ENCODE measurements around the gene BATF. TPM values are rescaled to one million over a fixed set of nuclear protein-coding genes. Genes with fewer than 3 reads are reported as not detected.

Gene BATF
- total RNA-seq, 1 experiment from 2014 or later: not detected

DNA sequence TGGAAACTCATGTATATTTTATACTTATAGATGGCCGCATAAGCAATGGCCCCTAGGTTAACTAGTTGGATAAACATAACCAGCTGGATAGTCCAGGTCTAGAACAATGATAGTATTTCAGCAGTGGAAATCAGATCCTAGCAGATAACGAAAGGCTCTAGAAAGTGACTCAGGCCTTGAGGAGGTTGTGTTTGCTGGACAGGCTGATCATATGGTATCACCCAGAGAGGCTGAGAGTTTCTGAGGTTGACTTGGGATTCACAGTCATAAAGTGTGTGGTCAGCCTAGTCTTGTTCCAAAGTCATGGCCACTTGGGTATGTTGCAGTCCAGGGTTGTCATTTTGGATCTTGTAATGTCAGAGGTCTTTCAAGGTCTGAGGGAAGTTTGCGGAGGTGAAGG lies 73.0 kb downstream of the BATF start:
- no peak for DNase-seq (ENCODE audit: low read depth)

Other genes starting within 250 kb of the BATF start
- gene FOS, start 243.6 kb upstream of the BATF start, total RNA-seq (2014; rRNA removed; shearing (Covaris generic)): 8.8 and 9.1 TPM in 2 replicates
- gene JDP2, start 94.4 kb upstream of the BATF start, total RNA-seq (2014; rRNA removed; shearing (Covaris generic)): 11.2 and 17.4 TPM in 2 replicates
- 0.11 TPM in 1 of 2 replicates, not detected in the other for gene FLVCR2, start 56.2 kb downstream of the BATF start, total RNA-seq (2014; rRNA removed; shearing (Covaris generic))
- 12.2 and 13.5 TPM in 2 replicates for gene ERG28, start 138.4 kb downstream of the BATF start, total RNA-seq (2014; rRNA removed; shearing (Covaris generic))
- 35.5 and 43.8 TPM in 2 replicates for gene TTLL5, start 138.8 kb downstream of the BATF start, total RNA-seq (2014; rRNA removed; shearing (Covaris generic))